K562 (cell line): ENCODE measurements around the gene ICE2. TPM values are rescaled to one million over a fixed set of nuclear protein-coding genes. Genes with fewer than 3 reads are reported as not detected.

Experiments
- BRCA1 ChIP-seq, 2 experiments: fragments of 450-650 bp in 1 of 2; sonication (generic) in 1 of 2; formaldehyde crosslinking in 1 of 2; IDR thresholded peaks; 2 replicates each; pipeline versions ENCODE4 v1.5.0 to v1.6.1; 2017 to 2020; ENCODE audit warnings: mild to moderate bottlenecking in 1 of 2, missing genetic modification reagents in 1 of 2
- CBX1 ChIP-seq: sonication (generic); IDR thresholded peaks from 2 replicates; pipeline ENCODE4 v1.6.1; 2016; ENCODE audit warnings: antibody characterized with exemption, low read depth, mild to moderate bottlenecking
- MAFF ChIP-seq: IDR thresholded peaks from 2 replicates; pipeline ENCODE4 v1.6.1; 2012; ENCODE audit warnings: low read length, improper control_type of control experiment
- MYC ChIP-seq, 2 experiments: fragments of 250-450 bp in 1 of 2; sonication (Bioruptor Pico) in 1 of 2; IDR thresholded peaks; 2 replicates each; pipeline versions ENCODE4 v1.5.1 to v1.6.1; 2012 to 2021; ENCODE audit warnings: low read depth in 2 of 2, borderline replicate concordance in 1 of 2, improper control_type of control experiment in 1 of 2, low read length in 1 of 2, mild to moderate bottlenecking in 1 of 2, moderate library complexity in 1 of 2
- RUNX1 ChIP-seq: sonication (generic); IDR thresholded peaks from 2 replicates; pipeline ENCODE4 v1.6.1; 2016; ENCODE audit warnings: antibody characterized with exemption, low read depth
- SOX6 ChIP-seq: fragments of 450-650 bp; IDR thresholded peaks from 2 replicates; pipeline ENCODE4 v1.6.1; 2014; ENCODE audit warnings: mild to moderate bottlenecking
- XRCC4 ChIP-seq: IDR thresholded peaks from one replicate; pipeline ENCODE4 v1.6.1; 2011; ENCODE audit not compliant: insufficient read depth, insufficient read length; ENCODE audit errors: extremely low read depth
- ZBTB8A ChIP-seq: fragments of 450-650 bp; IDR thresholded peaks from 2 replicates; pipeline ENCODE4 v1.6.1; 2018; ENCODE audit warnings: mild to moderate bottlenecking, moderate library complexity; ENCODE audit not compliant: partially characterized antibody
- polyA plus RNA-seq, 8 experiments: library from polyadenylated mRNA; depleted of rRNA in 4 of 8; stranded (reverse) in 5 of 8; unstranded in 3 of 8; fragments of >200 nt; fragmentation: Nextera tagmentation in 2 of 8; fragmentation: Illumina TruSeq in 1 of 8; extraction: Ambion mirVana in 2 of 8; extraction: Trizol in 1 of 8; gene quantifications; 2 replicates each; pipeline versions ENCODE4 v1.2.1 to v1.2.3, GENCODE V29; 2011 to 2014; ENCODE audit warnings: inconsistent platforms in 1 of 8, missing spikeins in 1 of 8
- total RNA-seq, 7 experiments: library from RNA; depleted of rRNA in 6 of 7; stranded (reverse); fragments of >200 nt in 6 of 7; fragmentation: Illumina TruSeq in 2 of 7; extraction: Trizol in 2 of 7; gene quantifications; 2 replicates each; pipeline versions ENCODE4 v1.2.1 to v1.2.3, GENCODE V29; 2011 to 2021; ENCODE audit warnings: low replicate concordance in 1 of 7
- TF ChIP-seq, protein P1 (sequence below): fragments of 250-450 bp; sonication (Bioruptor Pico); IDR thresholded peaks from 2 replicates; pipeline ENCODE4 v1.6.1; 2021; ENCODE audit warnings: mild to moderate bottlenecking
- TF ChIP-seq, protein P2 (sequence below): fragments of 250-450 bp; sonication (Bioruptor Pico); IDR thresholded peaks from 2 replicates; pipeline ENCODE4 v1.5.0; 2020; ENCODE audit warnings: mild to moderate bottlenecking, borderline replicate concordance
- TF ChIP-seq, protein P3 (sequence below), 2 experiments: fragments of 450-650 bp; IDR thresholded peaks; 2 replicates each; pipeline ENCODE4 v1.6.1; 2018; ENCODE audit warnings: mild to moderate bottlenecking in 2 of 2, low read depth in 1 of 2; ENCODE audit not compliant: partially characterized antibody in 2 of 2
- TF ChIP-seq, protein P4 (sequence below): sonication (generic); formaldehyde crosslinking; IDR thresholded peaks from 2 replicates; pipeline ENCODE4 v1.8.0; 2023; ENCODE audit warnings: missing genetic modification reagents, mild to moderate bottlenecking, borderline replicate concordance

The ICE2 gene
- total and polyA plus RNA-seq, 9 of the 15 experiments (the other 6 are each of a cell fraction or from before 2014, with no cell fraction given): 21.8 to 87.9 (median 58.1) TPM

DNA sequence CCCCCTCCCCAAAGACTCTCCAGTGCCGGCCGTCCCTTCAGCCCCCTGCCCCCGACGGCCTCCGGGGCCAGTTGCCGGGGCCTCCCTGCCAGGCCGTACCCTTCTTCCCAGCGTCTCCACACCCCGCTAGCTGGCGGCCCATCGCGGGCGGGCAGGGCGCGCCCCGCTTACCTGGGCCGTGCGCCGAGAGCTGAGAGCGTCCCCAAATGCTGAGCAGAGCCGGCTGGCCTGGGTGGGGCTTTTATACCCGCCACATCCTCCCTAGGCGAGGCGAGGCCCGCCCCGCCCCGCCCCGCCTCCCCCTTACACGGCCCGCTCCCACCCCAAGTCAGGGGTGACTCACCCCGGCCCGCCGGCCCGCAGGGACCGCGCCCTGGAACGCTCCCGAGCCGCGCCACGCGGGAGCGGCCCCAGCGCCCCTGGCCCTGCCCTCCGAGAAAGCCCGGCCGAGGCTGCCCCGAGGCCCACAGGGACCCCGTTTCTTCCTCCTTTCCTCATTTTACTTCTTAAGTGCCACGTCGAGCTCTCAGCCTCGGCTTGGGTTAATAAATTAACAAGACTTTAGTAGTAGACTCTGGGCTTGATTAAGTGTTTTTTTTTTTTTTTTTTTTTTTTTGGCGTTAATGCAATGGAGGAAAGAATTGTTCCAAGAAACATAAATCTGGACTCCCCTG lies 81.0 kb downstream of the ICE2 start, which contains the start of gene ANXA2 (continued):
- TF ChIP-seq SOX6: no peak
- TF ChIP-seq RUNX1: no peak
- TF ChIP-seq, protein P1, sequence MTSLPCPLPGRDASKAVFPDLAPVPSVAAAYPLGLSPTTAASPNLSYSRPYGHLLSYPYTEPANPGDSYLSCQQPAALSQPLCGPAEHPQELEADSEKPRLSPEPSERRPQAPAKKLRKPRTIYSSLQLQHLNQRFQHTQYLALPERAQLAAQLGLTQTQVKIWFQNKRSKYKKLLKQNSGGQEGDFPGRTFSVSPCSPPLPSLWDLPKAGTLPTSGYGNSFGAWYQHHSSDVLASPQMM (CRISPR knock-in tag): no peak
- TF ChIP-seq, protein P2, sequence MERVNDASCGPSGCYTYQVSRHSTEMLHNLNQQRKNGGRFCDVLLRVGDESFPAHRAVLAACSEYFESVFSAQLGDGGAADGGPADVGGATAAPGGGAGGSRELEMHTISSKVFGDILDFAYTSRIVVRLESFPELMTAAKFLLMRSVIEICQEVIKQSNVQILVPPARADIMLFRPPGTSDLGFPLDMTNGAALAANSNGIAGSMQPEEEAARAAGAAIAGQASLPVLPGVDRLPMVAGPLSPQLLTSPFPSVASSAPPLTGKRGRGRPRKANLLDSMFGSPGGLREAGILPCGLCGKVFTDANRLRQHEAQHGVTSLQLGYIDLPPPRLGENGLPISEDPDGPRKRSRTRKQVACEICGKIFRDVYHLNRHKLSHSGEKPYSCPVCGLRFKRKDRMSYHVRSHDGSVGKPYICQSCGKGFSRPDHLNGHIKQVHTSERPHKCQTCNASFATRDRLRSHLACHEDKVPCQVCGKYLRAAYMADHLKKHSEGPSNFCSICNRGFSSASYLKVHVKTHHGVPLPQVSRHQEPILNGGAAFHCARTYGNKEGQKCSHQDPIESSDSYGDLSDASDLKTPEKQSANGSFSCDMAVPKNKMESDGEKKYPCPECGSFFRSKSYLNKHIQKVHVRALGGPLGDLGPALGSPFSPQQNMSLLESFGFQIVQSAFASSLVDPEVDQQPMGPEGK (CRISPR knock-in tag): no peak
- no peak for TF ChIP-seq CBX1
- TF ChIP-seq MYC (IDR thresholded peaks at IDR 0.05; ENCODE audit: low read depth, low read length): peak; percentile 82
- TF ChIP-seq MYC (CRISPR knock-in tag; IDR thresholded peaks at IDR 0.05; ENCODE audit: borderline replicate concordance, low read depth): no peak
- TF ChIP-seq, protein P3, sequence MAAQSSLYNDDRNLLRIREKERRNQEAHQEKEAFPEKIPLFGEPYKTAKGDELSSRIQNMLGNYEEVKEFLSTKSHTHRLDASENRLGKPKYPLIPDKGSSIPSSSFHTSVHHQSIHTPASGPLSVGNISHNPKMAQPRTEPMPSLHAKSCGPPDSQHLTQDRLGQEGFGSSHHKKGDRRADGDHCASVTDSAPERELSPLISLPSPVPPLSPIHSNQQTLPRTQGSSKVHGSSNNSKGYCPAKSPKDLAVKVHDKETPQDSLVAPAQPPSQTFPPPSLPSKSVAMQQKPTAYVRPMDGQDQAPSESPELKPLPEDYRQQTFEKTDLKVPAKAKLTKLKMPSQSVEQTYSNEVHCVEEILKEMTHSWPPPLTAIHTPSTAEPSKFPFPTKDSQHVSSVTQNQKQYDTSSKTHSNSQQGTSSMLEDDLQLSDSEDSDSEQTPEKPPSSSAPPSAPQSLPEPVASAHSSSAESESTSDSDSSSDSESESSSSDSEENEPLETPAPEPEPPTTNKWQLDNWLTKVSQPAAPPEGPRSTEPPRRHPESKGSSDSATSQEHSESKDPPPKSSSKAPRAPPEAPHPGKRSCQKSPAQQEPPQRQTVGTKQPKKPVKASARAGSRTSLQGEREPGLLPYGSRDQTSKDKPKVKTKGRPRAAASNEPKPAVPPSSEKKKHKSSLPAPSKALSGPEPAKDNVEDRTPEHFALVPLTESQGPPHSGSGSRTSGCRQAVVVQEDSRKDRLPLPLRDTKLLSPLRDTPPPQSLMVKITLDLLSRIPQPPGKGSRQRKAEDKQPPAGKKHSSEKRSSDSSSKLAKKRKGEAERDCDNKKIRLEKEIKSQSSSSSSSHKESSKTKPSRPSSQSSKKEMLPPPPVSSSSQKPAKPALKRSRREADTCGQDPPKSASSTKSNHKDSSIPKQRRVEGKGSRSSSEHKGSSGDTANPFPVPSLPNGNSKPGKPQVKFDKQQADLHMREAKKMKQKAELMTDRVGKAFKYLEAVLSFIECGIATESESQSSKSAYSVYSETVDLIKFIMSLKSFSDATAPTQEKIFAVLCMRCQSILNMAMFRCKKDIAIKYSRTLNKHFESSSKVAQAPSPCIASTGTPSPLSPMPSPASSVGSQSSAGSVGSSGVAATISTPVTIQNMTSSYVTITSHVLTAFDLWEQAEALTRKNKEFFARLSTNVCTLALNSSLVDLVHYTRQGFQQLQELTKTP (IDR thresholded peaks at IDR 0.05; ENCODE audit: low read depth in 1 of 2, partially characterized antibody in 2 of 2): no peak
- TF ChIP-seq BRCA1 (IDR thresholded peaks at IDR 0.05): no peak
- no peak for TF ChIP-seq BRCA1 (CRISPR knock-in tag; IDR thresholded peaks at IDR 0.05)
- TF ChIP-seq, protein P4, sequence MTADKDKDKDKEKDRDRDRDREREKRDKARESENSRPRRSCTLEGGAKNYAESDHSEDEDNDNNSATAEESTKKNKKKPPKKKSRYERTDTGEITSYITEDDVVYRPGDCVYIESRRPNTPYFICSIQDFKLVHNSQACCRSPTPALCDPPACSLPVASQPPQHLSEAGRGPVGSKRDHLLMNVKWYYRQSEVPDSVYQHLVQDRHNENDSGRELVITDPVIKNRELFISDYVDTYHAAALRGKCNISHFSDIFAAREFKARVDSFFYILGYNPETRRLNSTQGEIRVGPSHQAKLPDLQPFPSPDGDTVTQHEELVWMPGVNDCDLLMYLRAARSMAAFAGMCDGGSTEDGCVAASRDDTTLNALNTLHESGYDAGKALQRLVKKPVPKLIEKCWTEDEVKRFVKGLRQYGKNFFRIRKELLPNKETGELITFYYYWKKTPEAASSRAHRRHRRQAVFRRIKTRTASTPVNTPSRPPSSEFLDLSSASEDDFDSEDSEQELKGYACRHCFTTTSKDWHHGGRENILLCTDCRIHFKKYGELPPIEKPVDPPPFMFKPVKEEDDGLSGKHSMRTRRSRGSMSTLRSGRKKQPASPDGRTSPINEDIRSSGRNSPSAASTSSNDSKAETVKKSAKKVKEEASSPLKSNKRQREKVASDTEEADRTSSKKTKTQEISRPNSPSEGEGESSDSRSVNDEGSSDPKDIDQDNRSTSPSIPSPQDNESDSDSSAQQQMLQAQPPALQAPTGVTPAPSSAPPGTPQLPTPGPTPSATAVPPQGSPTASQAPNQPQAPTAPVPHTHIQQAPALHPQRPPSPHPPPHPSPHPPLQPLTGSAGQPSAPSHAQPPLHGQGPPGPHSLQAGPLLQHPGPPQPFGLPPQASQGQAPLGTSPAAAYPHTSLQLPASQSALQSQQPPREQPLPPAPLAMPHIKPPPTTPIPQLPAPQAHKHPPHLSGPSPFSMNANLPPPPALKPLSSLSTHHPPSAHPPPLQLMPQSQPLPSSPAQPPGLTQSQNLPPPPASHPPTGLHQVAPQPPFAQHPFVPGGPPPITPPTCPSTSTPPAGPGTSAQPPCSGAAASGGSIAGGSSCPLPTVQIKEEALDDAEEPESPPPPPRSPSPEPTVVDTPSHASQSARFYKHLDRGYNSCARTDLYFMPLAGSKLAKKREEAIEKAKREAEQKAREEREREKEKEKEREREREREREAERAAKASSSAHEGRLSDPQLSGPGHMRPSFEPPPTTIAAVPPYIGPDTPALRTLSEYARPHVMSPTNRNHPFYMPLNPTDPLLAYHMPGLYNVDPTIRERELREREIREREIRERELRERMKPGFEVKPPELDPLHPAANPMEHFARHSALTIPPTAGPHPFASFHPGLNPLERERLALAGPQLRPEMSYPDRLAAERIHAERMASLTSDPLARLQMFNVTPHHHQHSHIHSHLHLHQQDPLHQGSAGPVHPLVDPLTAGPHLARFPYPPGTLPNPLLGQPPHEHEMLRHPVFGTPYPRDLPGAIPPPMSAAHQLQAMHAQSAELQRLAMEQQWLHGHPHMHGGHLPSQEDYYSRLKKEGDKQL (CRISPR knock-in tag): no peak
- no peak for TF ChIP-seq ZBTB8A
- TF ChIP-seq MAFF: no peak
- no peak for TF ChIP-seq XRCC4
